GM19043 (cell line): Measurements from ENCODE around the gene TAS2R60.
"Not testable (repeated sequence)": the region's sequence is repeated elsewhere in the genome, so short reads cannot be mapped to it uniquely, and the experiment has no call there.

Source experiments
- ATAC-seq: cut with Tn5 transposase; IDR thresholded peaks from one replicate; pipeline ENCODE4 v1.9.1; 2021; ENCODE audit warnings: low read depth; ENCODE audit not compliant: unreplicated experiment

TAS2R60 gene

DNA sequence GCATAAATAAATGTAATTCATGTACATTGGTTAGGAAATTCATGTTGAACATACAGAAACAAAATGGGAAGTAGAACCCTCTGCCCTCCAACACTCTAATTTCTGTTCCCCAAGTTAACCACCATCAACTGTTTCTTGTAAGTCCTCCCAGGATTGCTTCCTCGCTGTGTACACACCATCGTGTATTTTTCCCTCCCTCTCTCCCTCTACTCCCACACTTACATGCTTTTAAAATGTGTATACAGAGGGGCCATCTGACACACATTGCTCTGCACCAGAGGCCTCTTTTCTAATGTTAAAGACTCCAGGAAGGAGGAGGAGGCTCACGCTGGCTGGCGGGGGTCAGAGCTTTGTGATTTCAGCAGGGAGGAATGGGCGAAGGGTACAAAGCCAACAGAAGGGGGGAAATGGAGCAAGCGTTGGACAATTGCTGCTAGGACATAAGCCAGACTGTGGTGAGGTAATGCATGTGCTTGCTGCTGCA lies 32.7 kb upstream of the TAS2R60 start:
- ATAC-seq, result no peak

DNA sequence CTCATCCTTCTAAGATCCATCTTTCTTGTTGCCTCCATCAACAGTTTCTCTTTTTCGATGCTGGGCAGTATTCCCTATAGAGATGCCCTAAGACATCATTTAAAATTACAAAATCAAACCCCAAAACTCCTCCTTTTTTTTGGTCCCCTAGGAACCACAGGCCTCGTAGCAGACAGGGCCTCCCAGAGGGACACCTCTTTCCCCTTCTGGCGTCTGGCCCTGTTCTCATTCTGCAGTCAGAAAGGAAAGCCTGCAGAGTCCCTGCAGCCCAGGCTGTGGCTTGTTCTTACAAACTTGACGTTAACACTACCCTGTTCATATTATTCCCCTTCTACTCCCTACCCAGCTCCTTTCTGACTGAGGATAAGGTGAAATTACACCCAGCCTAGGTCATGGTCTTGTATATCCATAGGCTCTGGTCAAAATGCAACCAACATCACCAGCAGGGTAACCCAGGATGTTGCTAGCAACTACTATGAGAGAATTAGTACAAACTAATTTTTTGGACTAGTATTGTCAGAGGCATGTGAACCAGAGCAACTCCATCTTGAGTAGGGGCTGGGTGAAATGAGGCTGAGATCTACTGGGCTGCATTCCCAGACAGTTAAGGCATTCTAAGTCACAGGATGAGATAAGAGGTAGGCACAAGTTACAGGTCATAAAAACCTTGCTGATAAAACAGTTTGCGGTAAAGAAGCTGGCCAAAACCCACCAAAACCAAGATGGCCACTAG lies 31.1 kb upstream of the TAS2R60 start:
- no peak for ATAC-seq

DNA sequence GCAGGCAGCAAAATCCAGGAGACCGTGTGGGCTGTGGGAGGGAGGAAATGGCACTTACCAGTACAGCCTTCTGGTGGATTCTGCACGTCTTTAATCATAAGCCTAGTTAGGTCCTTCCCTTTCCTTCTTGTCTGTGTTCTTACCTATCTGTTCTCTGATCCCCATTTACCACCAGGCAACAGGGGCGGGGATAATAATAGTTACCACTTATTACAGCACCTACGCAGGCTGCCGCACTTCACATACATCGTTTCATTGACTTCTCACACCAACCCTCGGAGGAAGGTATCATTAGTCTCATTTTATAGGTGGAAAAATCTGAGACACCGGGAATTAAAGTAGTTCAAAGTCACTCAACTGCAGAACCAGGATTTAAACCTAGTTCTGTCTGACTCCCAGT lies 30.1 kb upstream of the TAS2R60 start:
- ATAC-seq, result no peak

DNA sequence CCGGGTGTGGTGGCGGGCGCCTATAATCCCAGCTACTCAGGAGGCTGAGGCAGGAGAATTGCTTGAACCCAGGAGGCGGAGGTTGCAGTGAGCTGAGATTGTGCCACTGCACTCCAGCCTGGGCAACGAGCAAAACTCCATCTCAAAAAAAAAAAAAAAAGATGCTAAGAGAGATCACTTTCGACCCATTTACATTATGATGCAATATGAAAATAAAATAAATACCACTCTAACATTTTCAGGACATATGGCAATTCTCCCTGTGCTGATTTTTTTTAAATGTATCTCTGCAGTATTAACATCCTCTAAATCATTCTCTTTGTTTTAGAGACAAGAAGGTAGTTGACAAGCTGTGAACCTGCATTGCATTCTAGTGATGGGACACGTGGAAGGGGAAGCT lies 28.0 kb upstream of the TAS2R60 start:
- not testable (repeated sequence) for ATAC-seq

DNA sequence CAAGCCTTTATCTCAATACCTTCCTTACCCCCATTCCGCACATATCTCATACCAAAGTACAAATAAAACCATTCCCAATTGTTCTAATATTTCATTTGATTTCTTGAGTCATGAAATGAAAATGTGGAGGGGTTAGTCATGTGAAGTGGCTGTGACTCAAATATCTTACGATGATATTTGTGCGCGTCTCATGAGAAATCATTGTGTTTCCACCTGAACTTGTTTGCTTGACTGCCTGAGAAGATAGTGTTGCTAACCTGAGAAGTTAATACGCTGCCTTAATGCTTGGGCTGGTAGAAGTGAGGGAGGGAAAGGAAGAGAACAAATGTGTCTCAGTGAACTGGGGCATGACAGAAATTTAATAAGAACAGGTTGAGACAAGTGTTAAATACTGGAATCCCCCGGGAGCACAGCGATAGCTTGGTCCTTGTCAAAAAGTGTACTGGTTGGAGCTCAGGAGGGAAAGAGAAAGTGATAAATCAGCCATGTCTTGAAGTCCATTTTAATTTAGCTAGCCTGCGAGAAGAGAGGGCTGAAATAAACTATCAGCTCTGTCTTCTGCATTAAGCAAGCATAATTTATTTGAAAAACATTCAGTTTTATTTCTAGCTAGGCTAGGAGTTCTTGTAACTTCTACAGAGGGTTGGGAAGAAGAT lies 27.4 kb upstream of the TAS2R60 start:
- ATAC-seq, result no peak

DNA sequence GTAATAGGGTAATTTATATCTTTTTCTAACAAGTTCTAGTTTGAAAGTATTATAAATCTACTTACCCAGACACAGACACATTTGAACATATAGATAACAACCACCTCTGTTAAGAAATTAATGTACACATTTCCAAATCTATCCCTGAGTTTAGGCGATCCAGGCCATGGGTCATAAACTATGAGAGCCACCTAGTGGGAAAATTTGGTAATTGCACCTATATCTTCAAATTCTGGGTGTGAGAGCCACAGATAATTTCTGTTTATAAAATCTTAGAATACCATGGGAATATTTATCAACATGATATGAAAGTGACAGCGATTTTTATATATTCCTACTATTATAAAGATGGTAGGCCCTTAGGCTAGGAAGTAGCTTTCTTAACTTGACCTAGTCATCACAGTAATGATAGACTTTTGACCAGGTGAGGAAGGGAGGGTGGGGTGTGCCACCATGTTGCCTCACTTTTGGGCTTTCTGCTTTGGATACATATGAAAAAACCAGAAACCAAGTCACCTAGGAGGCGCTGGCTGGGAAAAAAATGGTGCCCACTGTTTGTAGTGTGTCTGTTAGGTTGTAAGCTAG lies 26.6 kb upstream of the TAS2R60 start:
- no peak for ATAC-seq

DNA sequence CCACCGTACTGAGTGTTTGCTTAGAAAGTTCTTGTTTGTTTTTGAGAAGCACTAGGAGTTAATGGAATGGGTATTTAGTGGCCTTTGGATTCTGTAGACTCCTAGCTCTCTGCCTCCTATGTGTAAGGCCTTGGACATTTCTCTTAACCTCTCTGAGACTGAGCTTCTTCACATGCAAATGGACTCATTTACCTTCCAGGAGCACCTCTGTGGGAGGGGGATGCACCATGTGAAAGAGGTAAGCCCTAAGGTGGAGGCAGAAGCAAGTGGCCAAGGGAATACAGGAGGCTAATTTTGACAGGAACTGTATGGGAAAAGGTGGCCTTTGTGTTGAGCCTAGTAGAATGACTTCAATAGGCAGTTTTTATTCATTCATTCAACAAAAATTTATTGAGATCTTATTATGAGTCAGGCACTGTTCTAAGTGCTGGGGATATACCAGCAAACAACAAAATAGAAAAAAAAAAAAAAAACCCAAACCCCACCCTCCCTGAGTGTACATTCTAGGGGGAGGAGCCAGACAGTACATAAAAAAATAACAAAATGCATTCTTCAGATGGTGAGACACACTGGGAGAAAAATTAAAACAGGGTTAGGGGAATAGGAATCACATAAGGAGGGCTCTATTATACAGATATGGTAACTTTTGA lies 25.4 kb upstream of the TAS2R60 start:
- no peak for ATAC-seq

DNA sequence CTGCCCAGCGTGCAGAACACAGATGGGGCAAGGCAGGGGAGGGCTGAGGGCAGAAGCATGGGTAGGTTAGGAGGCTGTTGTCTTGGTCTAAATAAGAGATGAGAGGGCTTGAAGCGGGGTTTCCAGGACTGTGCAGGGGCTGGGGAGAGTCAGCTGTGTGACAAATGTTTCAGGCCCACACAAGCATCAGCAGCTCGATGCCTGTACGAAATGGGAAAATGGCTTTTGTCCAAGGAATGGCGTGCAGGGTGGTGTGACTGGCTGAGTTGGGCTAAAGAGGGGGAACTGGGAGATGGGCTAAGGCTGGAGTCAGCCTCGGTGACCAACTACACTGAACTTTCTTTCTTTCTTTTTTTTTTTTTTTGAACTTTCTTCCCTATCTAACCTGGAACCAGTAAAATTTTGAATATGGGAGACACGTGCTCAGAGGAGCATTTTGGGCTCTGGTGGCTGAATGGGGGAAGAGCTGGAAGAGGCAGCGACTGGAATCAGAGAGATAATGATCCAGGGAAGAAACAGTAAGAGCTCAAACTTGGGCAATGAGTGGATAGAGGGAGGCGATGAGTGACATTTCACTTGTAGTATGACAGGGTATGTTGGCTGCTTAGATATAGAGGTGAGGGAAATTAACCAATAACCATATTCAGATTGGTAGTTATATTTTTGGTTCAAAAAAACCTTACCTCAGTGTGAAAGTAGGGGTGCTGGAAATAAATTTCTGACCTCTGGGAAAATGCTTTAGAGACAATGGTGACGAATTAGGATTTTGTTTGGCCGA lies 24.4 kb upstream of the TAS2R60 start:
- ATAC-seq, result no peak

DNA sequence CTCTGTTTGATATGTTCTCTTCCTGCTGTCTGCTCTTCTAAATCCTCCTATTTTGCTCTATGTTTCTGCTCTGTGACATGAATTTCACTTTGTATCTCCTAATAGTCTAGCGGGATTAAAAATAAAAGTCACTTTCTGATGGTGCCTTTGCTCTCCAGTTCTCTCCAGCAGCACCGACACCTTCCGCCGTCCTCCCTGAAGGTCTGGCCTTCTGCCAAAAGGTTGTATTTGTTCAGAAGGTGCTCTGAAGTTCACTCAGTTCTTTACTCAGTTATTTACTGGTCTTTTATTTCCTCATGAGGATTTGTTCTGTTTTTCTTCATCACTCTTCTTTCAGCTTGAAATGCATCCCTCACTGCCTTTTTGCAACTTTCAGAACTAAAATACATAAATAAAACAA lies 23.4 kb upstream of the TAS2R60 start:
- ATAC-seq, result no peak

DNA sequence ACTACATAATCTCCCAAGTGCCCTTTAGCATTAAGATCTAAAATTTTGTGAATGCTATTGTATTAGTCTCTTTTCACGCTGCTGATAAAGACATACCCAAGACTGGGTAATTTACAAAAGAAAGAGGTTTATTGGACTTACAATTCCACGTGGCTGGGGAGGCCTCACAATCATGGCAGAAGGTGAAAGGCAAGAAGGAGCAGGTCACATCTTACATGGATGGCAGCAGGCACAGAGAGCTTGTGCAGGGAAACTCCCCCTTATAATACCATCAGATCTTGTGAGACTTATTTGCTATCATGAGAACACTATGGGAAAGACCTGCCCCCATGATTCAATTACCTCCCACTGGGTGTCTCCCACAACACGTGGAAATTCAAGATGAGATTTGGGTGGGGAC lies 22.6 kb upstream of the TAS2R60 start:
- ATAC-seq, result not testable (repeated sequence)

DNA sequence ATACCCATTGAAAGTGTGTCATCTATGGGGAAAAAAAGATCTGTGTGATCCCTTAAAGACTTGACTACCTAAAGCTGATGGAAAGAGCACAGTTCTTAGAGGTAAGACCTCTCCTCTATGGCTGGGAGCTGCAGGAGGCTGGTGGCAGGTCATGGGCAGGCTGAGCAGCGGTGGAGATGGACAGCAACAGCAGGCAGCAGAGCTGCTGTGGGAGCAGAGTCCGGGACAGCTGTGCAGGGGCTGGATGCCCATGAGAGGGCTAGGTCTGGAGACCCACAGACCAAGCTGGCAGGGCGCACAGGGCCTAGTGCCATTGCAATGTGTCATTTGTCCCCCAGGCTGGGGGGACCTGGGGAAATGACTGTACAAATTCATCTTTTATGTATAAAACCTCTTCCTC lies 21.2 kb upstream of the TAS2R60 start:
- no peak for ATAC-seq

DNA sequence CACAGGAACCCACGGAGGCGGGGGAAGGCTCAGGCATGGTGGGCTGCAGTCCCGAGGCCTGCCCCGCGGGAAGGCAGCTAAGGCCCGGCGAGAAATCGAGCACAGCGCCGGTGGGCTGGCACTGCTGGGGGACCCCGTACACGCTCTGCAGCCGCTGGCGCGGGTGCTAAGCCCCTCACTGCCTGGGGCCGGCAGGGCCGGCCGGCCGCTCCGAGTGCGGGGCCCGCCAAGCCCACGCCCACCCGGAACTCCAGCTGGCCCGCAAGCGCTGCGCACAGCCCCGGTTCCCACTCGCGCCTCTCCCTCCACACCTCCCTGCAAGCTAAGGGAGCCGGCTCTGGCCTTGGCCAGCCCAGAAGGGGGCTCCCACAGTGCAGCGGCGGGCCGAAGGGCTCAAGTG lies 18.8 kb upstream of the TAS2R60 start:
- not testable (repeated sequence) for ATAC-seq

DNA sequence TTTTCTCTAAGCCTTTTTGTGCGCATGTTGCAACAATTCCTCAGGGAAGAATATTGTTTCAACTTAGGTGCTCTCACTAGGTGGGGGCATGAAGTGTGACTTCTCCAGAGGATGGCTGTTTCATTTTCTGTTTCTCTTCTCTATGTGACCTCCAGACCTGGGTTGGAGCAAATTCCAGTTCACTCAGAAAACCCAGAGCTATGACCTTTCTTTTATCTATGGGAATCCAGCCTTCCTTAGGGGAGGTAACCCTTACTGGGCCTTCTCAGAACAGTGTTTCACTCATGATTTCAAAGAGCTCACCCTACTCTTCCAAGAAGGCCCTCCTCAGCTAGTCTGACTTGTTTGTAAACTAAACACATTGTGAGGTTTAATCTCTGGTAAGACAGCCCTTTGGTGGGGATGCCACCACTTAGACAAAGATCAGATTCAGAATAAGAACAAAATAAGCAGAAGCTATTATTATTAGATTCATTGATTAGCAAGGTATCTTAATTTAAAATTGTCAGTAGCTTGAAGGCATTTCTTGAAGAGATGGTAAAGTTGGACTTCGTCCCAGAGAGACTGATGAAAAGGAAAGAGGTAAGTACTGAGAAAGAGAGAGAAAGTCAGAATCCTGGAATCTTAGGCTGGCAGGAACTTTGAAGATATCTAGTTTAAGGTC lies 16.6 kb upstream of the TAS2R60 start:
- no peak for ATAC-seq

DNA sequence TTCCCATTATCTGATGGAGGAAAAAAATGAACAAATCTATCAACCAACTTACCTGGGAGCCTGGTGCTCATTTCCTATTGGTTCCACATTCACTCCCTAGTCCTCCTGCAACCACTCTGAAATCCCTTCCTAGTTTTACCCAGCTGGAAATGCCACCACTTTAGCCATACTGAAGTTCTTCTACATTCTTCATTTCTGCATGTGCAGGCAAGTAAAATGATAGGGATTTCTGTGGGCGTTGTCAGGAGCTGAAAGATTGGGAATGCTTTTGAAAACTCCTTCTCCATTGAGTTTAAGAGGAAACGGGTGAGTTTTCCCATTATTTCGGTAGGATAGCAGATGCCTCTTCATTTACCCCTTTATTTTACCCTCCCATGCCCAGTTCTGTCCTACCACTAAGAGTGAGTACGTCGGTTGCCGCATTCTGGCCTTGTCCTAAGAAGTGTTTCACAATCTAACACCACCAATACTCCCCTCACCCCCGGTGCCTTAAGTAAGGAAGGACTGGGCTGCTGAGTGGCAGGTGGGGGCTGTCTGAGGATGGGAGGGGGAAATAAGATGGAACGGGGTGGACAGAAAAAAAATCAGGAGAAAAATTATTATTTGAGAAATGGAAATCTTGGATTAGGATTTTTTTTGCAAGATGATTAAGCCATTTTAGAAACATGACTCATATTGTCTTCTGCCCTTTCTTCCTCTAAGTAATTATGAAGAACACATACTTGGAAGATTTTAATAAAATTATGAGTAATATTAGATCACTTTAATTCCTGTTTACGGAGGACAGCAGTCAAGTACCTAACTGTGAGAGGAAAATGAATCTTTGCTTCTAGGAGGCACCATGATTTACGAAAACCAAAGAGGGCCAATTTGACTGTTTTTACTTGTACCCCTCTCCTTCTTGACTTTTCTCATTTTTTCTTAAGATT lies 13.2 kb upstream of the TAS2R60 start:
- no peak for ATAC-seq

DNA sequence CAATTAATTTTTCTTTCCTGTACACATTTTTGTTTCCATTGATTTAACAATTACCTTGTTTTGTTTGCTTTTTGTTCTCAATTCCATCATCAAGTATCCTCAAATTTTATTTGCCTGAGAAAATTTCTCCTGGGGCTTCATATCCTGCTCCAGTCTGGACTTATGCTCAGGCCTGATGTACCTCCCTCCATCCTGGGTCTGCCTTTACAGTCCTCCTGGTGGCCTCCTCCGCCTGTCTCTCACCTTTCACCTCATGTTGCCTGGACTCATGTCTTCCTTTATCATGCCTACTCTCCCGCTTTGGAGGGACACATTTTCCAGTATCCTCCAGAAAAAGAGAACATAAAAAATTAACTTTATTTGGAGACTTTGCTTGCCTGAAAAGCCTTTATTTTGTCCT lies 12.1 kb upstream of the TAS2R60 start:
- ATAC-seq, result no peak

DNA sequence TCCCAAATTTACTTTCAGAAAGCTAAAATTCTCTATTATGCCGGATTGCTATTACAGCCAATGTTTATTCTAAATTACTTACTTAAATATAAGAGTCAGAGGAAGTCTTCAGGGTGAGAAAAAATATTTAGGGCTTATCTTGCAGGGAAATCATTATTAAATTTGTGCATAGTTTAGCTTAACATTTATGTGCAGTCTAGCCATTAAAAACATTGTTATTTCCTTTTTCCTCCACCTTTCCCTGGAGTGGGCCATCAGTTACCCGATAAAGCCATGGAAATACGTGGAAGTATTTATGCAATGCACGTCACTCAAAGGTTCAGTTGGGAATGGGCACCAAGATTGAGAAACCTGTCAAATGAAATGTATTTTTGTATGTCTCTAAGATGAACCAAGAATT lies 9.5 kb upstream of the TAS2R60 start:
- no peak for ATAC-seq

DNA sequence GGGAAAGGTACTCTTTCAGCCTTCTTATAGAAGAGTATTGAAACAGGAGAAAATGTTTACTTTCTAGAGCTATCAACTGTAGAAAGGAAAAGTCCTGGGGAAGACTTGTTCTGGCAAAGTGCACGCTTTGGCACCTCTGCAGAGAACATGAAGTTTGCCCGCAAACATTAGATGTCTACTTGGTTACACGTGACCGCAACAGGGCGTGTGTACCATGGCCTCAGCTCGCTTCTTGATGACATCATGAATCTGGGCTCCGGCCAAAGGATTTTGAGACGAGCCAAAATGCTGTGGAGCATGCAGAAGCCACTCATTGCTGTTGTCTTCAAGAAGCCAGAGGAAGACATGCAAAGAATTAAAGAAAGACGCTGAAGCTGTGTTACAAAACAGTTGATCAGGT lies 8.6 kb upstream of the TAS2R60 start:
- no peak for ATAC-seq

DNA sequence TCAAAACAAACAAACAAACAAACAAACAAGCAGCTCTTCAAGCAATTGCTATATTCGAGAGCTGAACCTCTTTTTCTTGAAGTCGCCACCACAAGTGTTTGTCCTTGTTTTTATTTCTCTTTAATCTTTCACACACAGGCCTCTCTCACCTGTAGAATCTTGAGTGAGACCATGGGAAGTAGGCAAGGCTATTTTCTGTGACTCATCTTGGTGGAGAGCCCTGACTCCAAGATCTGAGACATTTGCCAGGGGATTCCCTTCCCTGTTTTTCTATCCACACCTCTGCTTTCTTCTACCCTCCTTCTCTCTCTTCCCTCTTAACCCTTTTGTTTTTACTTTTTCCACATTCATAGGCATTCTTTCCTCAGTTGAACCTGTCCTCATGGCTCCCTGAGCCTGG lies 8.0 kb upstream of the TAS2R60 start:
- ATAC-seq, result no peak

DNA sequence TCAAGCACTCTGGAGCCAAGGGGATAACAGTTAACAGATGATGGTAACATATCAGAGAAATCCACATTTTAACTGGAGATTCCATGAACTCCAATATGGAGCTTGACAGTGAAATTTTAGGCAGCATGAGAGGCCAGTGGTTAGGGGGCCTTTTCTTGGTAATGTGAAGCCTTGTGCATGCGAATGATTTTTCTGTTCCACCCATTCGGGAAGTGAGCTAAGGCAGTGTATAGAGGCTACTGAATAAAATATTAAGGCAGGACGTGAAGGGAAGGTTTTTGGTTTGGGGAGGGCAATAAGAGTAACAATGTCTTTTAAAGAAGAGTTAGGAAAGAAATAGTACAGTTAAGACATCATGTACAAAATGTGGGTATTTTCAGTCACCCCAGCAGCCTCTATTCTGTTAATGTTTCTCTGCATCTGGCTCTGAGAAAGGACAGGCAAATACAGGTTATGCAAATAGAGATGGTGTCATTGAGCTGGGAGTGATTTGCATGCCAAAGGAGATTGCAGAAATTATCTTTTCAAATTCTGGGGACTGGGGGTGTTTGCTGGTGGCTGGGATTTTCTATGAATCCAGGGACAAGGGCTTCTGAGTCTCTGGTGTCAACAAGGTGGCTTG lies 6.8 kb upstream of the TAS2R60 start:
- ATAC-seq, result peak; percentile 87
